ENCODE results near the gene ANKRD16. TPM values are rescaled to one million over a fixed set of nuclear protein-coding genes. Genes with fewer than 3 reads are reported as not detected.

Gene ANKRD16
- total and polyA plus RNA-seq, 2 of the 13 experiments (the other 11 are each of a cell fraction or from before 2014, with no cell fraction given), result 8.0 to 11.4 TPM

GRCh38 chr10:5813341-5814109, 76.2 kb downstream of the ANKRD16 start, which contains the start of gene GDI2 (continued):
- TF ChIP-seq ZNF407 (CRISPR knock-in tag; IDR thresholded peaks at IDR 0.05; ENCODE audit: not compliant biosample characterization) (peak; percentile 69), MTA3 (CRISPR knock-in tag; IDR thresholded peaks at IDR 0.05) (no peak), KLF6 (CRISPR knock-in tag; IDR thresholded peaks at IDR 0.05) (peak; percentile 97), ZFP37 (CRISPR knock-in tag; IDR thresholded peaks at IDR 0.05; ENCODE audit: borderline replicate concordance) (0 out of 2 replicates have a peak, but pooled peaks have one; percentile 14), SKI (IDR thresholded peaks at IDR 0.05; ENCODE audit: partially characterized antibody) (peak; percentile 86), ZNF546 (CRISPR knock-in tag; conservative IDR thresholded peaks at IDR 0.05) (peak; percentile 94), ATF2 (CRISPR knock-in tag; IDR thresholded peaks at IDR 0.05) (no peak), NFIB (CRISPR knock-in tag; IDR thresholded peaks at IDR 0.05; ENCODE audit: borderline replicate concordance) (no peak), PITX1 (CRISPR knock-in tag; IDR thresholded peaks at IDR 0.05) (0 out of 2 replicates have a peak, but pooled peaks have one; percentile 62), ZBTB37 (CRISPR knock-in tag; IDR thresholded peaks at IDR 0.05) (no peak), ZNF280D (CRISPR knock-in tag; IDR thresholded peaks at IDR 0.05) (no peak; the same call in 1 of the 2 replicates)
